Mesendoderm (in vitro differentiated cells): ENCODE results near the gene MTUS2.
"Not testable (repeated sequence)": the region's sequence is repeated elsewhere in the genome, so short reads cannot be mapped to it uniquely, and the experiment has no call there.

Experiments
- DNase-seq: peaks from one replicate; pipeline ENCODE4 v3.0.0; 2013
- H2AK5ac ChIP-seq: 2 replicates; pipeline ENCODE4 v1.6.1; 2013; ENCODE audit warnings: low read length, inconsistent platforms
- H2BK120ac ChIP-seq: 2 replicates; pipeline ENCODE4 v1.6.1; 2013; ENCODE audit warnings: low read depth, mild to moderate bottlenecking, low read length, moderate library complexity, mixed read lengths
- H2BK15ac ChIP-seq: replicated peaks from 2 replicates; pipeline ENCODE4 v1.6.1; 2013; ENCODE audit warnings: low read depth, mild to moderate bottlenecking, moderate library complexity
- H2BK5ac ChIP-seq: 2 replicates; pipeline ENCODE4 v1.6.1; 2013; ENCODE audit warnings: low read length, inconsistent platforms
- H3K18ac ChIP-seq: 2 replicates; pipeline ENCODE4 v1.6.1; 2013; ENCODE audit warnings: mild to moderate bottlenecking, low read length, mixed read lengths
- H3K23ac ChIP-seq: one replicate; pipeline ENCODE4 v1.6.1; 2013; ENCODE audit warnings: low read length
- H3K27ac ChIP-seq: 2 replicates; pipeline ENCODE4 v1.5.1; 2013; ENCODE audit warnings: low read depth, mild to moderate bottlenecking, inconsistent platforms, low read length, moderate library complexity
- H3K27me3 ChIP-seq: 2 replicates; pipeline ENCODE4 v1.6.1; 2013; ENCODE audit warnings: low read length, control low read depth, mild to moderate bottlenecking, inconsistent platforms; ENCODE audit not compliant: insufficient read depth, poor library complexity
- H3K36me3 ChIP-seq: 2 replicates; pipeline ENCODE4 v1.6.1; 2013; ENCODE audit warnings: low read length, inconsistent platforms; ENCODE audit not compliant: control insufficient read depth, insufficient read depth
- H3K4ac ChIP-seq: one replicate; pipeline ENCODE4 v1.6.1; 2013; ENCODE audit warnings: low read depth, mild to moderate bottlenecking, low read length, moderate library complexity
- H3K4me1 ChIP-seq: 2 replicates; pipeline ENCODE4 v1.6.1; 2013; ENCODE audit warnings: low read depth, low read length, inconsistent platforms; ENCODE audit not compliant: control insufficient read depth
- H3K4me2 ChIP-seq: 2 replicates; pipeline ENCODE4 v1.6.1; 2013; ENCODE audit warnings: low read length
- H3K4me3 ChIP-seq: 2 replicates; pipeline ENCODE4 v1.5.1; 2013; ENCODE audit warnings: mild to moderate bottlenecking, low read length
- H3K56ac ChIP-seq: one replicate; pipeline ENCODE4 v1.6.1; 2013; ENCODE audit warnings: low read length
- H3K79me1 ChIP-seq: 2 replicates; pipeline ENCODE4 v1.6.1; 2013; ENCODE audit warnings: low read length, inconsistent platforms
- H3K79me2 ChIP-seq: 2 replicates; pipeline ENCODE4 v1.6.1; 2013; ENCODE audit warnings: mild to moderate bottlenecking, low read length; ENCODE audit not compliant: control insufficient read depth, insufficient read depth
- H3K9ac ChIP-seq: 2 replicates; pipeline ENCODE4 v1.6.1; 2013; ENCODE audit warnings: low read length, inconsistent platforms
- H4K5ac ChIP-seq: one replicate; pipeline ENCODE4 v1.6.1; 2013; ENCODE audit warnings: low read length
- H4K8ac ChIP-seq: one replicate; pipeline ENCODE4 v1.6.1; 2013; ENCODE audit warnings: low read depth, mild to moderate bottlenecking, control low read depth, low read length, moderate library complexity
- WGBS: extraction: QIAGEN DNeasy Blood & Tissue Kit; methylation state at CpG from one replicate; pipeline ENCODE4 v1.1.7; 2013; ENCODE audit warnings: low lambda C conversion rate, missing lambda C conversion rate; ENCODE audit not compliant: insufficient coverage; ENCODE audit errors: extremely low coverage; 5-methylcytosine and 5-hydroxymethylcytosine counted together

MTUS2 gene

GRCh38 chr13:29328501-29328900 lies 508.4 kb downstream of the MTUS2 start:
- Histone ChIP-seq H3K56ac (no peak overlapping the region), H3K4me1 (no peaks in the 10 kb centered on the region), H3K9ac (no peak overlapping the region), H2BK15ac (no peak overlapping the region), H3K4me2 (no peak overlapping the region), H3K4ac (no peak overlapping the region), H3K18ac (no peak overlapping the region), H2BK5ac (no peak overlapping the region), H3K27ac (no peak overlapping the region), H3K27me3 (no peaks in the 10 kb centered on the region), H4K8ac (no peak overlapping the region), H3K79me2 (no peaks in the 10 kb centered on the region), H2BK120ac (no peak overlapping the region), H4K5ac (no peak overlapping the region), H2AK5ac (no peak overlapping the region), H3K79me1 (no peaks in the 10 kb centered on the region), H3K23ac (no peak overlapping the region), H3K36me3 (no peaks in the 10 kb centered on the region), H3K4me3 (no peak overlapping the region)
- peak; percentile 15 for DNase-seq
- no CpG with 5 or more reads among the region's 2 CpGs for WGBS

- H2BK5ac ChIP-seq, result no peak overlapping the region
- H2BK15ac ChIP-seq, result no peak overlapping the region
Observed at GRCh38 chr13:29336356-29336755, 516.2 kb downstream of the MTUS2 start.

DNA sequence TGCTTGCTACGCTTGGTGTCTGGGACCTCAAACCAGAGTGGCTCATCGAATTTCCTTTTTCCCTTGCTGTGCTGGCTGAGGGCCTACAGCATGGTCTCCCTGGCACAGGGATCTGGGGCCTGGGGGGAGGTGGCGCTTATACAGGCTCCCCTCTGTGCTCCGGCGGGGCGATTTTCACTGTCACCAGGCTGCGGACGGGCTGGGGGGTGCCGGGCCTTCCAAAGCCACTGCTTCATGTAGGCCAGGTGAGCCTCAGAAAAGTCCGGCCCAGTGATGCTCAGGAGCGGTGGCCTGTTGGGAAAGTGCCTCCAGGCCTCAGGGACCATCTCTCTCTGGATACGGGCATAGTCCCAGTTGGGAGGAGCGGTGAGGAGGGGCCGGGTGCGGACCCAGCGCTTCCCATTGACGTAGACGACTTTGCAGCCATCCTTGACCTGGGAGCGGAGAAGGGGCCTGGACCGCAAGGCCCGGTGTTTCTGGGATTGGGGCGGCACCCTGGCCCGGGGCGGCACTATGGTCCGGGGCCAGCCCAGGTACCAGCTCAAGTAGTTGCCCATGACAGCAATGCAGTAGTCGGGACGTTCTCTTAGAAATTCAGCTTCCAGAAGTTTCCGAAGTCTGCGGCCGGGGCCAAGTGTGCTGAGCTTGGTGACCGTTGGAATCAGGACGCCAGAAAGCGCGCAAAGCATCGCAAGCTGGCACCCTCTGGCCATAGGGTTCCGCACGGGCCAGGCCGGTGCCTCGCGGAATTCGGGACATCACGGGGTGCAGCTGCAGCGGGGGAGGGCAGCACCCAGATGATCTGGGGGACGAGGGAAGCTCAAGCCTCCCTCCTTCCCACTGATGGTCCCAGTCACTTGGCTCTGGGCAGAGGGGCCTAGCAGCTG lies 519.5 kb downstream of the MTUS2 start:
- H3K4me2 ChIP-seq, result no peak overlapping the region
- no peaks in the 10 kb centered on the region for H3K79me2 ChIP-seq
- H4K5ac ChIP-seq, result no peak overlapping the region
- H3K4me3 ChIP-seq, result no peak overlapping the region
- H2BK5ac ChIP-seq, result no peak overlapping the region
- H3K4me1 ChIP-seq, result no peaks in the 10 kb centered on the region
- no peaks in the 10 kb centered on the region for H3K27me3 ChIP-seq
- no peak overlapping the region for H3K27ac ChIP-seq
- H3K9ac ChIP-seq, result no peak overlapping the region
- H3K56ac ChIP-seq, result no peak overlapping the region
- H2AK5ac ChIP-seq, result no peak overlapping the region
- H3K36me3 ChIP-seq, result no peaks in the 10 kb centered on the region
- no peak overlapping the region for H3K23ac ChIP-seq
- WGBS, result no CpG with 5 or more reads among the region's 44 CpGs
- no peak overlapping the region for H3K18ac ChIP-seq
- no peak overlapping the region for H2BK120ac ChIP-seq
- no peak for DNase-seq
- H2BK15ac ChIP-seq, result no peak overlapping the region
- H3K4ac ChIP-seq, result no peak overlapping the region
- no peaks in the 10 kb centered on the region for H3K79me1 ChIP-seq
- H4K8ac ChIP-seq, result no peak overlapping the region

More at GRCh38 chr13:29336356-29336755, 516.2 kb downstream of the MTUS2 start:
- no peak overlapping the region for H2AK5ac ChIP-seq
- H2BK120ac ChIP-seq, result no peak overlapping the region
- H4K8ac ChIP-seq, result no peak overlapping the region
- no peaks in the 10 kb centered on the region for H3K27me3 ChIP-seq
- H3K4me1 ChIP-seq, result no peaks in the 10 kb centered on the region
- no peaks in the 10 kb centered on the region for H3K36me3 ChIP-seq
- H3K18ac ChIP-seq, result no peak overlapping the region
- H3K9ac ChIP-seq, result no peak overlapping the region
- no peak overlapping the region for H3K4me3 ChIP-seq
- no peak overlapping the region for H3K27ac ChIP-seq
- no CpG with 5 or more reads among the region's 7 CpGs for WGBS
- no peak overlapping the region for H3K23ac ChIP-seq
- H3K4ac ChIP-seq, result no peak overlapping the region
- no peaks in the 10 kb centered on the region for H3K79me1 ChIP-seq
- H3K56ac ChIP-seq, result no peak overlapping the region
- no peak overlapping the region for H3K4me2 ChIP-seq
- DNase-seq, result no peak
- no peak overlapping the region for H4K5ac ChIP-seq
- no peaks in the 10 kb centered on the region for H3K79me2 ChIP-seq

- not testable (repeated sequence) for H4K8ac ChIP-seq, H3K27me3 ChIP-seq, H3K79me2 ChIP-seq, H3K4ac ChIP-seq, H3K9ac ChIP-seq, H3K4me3 ChIP-seq, DNase-seq, H3K79me1 ChIP-seq, H2AK5ac ChIP-seq, H4K5ac ChIP-seq, H3K4me1 ChIP-seq, H3K27ac ChIP-seq, H3K36me3 ChIP-seq, H2BK15ac ChIP-seq, H3K23ac ChIP-seq, H3K56ac ChIP-seq, H3K18ac ChIP-seq, H2BK120ac ChIP-seq, H2BK5ac ChIP-seq, H3K4me2 ChIP-seq
- no CpG with 5 or more reads among the region's 7 CpGs for WGBS
Observed at GRCh38 chr13:29345860-29346582, 525.9 kb downstream of the MTUS2 start.

GRCh38 chr13:29355029-29355428 lies 534.9 kb downstream of the MTUS2 start:
- no peaks in the 10 kb centered on the region for H3K36me3 ChIP-seq
- no peak overlapping the region for H4K5ac ChIP-seq
- no peak overlapping the region for H3K18ac ChIP-seq
- no peaks in the 10 kb centered on the region for H3K27me3 ChIP-seq
- no peak overlapping the region for H3K27ac ChIP-seq
- no peak overlapping the region for H2BK5ac ChIP-seq
- H3K23ac ChIP-seq, result no peak overlapping the region
- no peak overlapping the region for H2BK15ac ChIP-seq
- no peak overlapping the region for H3K4ac ChIP-seq
- H2BK120ac ChIP-seq, result no peak overlapping the region
- H3K4me3 ChIP-seq, result no peak overlapping the region
- no peak for DNase-seq
- WGBS, result no CpG with 5 or more reads among the region's 6 CpGs
- no peak overlapping the region for H4K8ac ChIP-seq
- no peaks in the 10 kb centered on the region for H3K4me1 ChIP-seq
- H3K4me2 ChIP-seq, result no peak overlapping the region
- no peaks in the 10 kb centered on the region for H3K79me1 ChIP-seq
- H2AK5ac ChIP-seq, result no peak overlapping the region
- no peak overlapping the region for H3K56ac ChIP-seq
- no peak overlapping the region for H3K9ac ChIP-seq
- no peaks in the 10 kb centered on the region for H3K79me2 ChIP-seq
